Fibroblast of pulmonary artery (primary cell): ENCODE results near the gene SLC25A26.
A peak's percentile ranks its signal among the peaks of the same experiment; 100 is the strongest.

ENCODE experiments used
- DNase-seq: peaks from one replicate; pipeline ENCODE4 v3.0.0-alpha.2; 2010; ENCODE audit warnings: low read depth
- H3K4me3 ChIP-seq: replicated peaks from 2 replicates; pipeline ENCODE4 v1.5.1; 2011; ENCODE audit warnings: low read depth, mild to moderate bottlenecking, control low read depth, low read length, moderate library complexity
- TF ChIP-seq, protein P1 (sequence below): IDR thresholded peaks from 2 replicates; pipeline ENCODE4 v1.5.1; 2011; ENCODE audit warnings: mild to moderate bottlenecking, control low read depth, low read length, inconsistent platforms; ENCODE audit errors: missing control alignments

The SLC25A26 gene

DNA sequence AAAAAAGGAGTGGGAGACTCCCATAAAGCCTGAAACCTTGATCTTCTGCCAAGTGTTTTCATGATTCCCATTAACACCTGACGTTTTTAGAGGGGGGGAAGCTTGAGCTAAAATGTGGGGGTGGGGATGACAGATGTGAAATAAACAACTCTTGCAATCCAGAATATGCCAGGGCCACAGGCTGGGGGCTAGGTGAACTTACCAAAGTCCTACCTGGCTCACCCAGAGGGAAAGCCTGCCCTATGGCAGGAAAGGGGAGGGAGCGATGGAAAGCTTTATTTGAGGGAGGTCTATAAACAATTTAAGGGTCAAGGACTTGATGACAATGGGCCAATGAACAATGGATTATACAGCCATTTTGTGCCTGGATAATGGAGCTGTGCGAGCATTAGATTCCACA lies 171.7 kb downstream of the SLC25A26 start:
- H3K4me3 ChIP-seq, result no peak overlapping the region
- TF ChIP-seq, protein P1, sequence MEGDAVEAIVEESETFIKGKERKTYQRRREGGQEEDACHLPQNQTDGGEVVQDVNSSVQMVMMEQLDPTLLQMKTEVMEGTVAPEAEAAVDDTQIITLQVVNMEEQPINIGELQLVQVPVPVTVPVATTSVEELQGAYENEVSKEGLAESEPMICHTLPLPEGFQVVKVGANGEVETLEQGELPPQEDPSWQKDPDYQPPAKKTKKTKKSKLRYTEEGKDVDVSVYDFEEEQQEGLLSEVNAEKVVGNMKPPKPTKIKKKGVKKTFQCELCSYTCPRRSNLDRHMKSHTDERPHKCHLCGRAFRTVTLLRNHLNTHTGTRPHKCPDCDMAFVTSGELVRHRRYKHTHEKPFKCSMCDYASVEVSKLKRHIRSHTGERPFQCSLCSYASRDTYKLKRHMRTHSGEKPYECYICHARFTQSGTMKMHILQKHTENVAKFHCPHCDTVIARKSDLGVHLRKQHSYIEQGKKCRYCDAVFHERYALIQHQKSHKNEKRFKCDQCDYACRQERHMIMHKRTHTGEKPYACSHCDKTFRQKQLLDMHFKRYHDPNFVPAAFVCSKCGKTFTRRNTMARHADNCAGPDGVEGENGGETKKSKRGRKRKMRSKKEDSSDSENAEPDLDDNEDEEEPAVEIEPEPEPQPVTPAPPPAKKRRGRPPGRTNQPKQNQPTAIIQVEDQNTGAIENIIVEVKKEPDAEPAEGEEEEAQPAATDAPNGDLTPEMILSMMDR, result no peak

DNA sequence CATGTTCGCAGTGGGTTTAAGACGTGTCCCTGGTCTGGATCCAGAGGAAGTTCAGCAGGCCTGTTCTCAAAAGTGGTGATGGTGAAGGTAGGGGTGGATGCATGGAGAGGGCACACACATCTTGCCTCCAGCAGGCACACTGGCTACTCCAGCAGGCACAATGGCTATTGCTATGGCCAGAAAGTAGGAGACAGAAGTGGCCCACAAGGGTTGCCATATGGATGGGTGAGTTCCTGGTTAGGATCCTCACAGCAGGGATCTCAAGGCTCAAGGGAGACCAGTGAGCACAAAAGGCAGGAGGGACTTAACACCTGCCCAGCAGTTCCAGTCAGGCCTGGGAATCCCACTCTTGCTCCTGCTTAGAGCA lies 172.1 kb downstream of the SLC25A26 start:
- no peak overlapping the region for H3K4me3 ChIP-seq
- TF ChIP-seq, protein P1, result no peak
- DNase-seq, result no peak

More for the DNA sequence above, 171.7 kb downstream of the SLC25A26 start:
- no peak for DNase-seq

DNA sequence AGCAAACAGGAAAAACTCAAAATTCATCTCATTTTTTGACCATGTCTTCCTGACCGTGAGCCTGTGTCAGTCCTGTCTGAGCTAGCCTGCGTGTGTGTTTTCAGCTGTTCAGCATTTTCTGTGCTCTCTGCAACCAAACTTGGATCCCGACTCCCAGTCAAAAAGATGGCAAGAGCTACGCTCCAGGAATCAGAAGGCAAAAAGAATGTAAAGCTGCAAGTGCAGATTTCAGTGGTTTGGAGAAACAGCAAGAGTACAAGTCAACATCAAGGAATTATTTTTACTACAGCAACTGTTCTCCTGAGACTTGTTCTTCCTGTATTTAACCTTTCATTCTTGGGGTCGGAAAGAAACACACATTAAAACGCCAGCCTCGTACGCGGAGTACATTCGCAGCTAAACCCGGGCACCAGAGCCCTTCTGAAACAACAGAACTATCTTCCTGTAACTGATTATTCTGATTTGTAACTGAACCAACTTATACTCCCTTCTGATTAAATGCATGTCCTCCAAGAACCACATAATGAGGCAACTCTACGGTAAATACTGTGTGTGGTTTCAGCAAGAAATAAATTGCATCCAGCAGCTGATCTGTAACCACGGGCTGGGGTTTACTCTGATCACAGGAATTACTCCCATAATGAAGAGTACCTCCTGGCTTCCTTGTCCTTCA lies 172.7 kb downstream of the SLC25A26 start:
- H3K4me3 ChIP-seq, result no peak overlapping the region
- TF ChIP-seq, protein P1, result no peak
- DNase-seq, result peak; percentile 25

DNA sequence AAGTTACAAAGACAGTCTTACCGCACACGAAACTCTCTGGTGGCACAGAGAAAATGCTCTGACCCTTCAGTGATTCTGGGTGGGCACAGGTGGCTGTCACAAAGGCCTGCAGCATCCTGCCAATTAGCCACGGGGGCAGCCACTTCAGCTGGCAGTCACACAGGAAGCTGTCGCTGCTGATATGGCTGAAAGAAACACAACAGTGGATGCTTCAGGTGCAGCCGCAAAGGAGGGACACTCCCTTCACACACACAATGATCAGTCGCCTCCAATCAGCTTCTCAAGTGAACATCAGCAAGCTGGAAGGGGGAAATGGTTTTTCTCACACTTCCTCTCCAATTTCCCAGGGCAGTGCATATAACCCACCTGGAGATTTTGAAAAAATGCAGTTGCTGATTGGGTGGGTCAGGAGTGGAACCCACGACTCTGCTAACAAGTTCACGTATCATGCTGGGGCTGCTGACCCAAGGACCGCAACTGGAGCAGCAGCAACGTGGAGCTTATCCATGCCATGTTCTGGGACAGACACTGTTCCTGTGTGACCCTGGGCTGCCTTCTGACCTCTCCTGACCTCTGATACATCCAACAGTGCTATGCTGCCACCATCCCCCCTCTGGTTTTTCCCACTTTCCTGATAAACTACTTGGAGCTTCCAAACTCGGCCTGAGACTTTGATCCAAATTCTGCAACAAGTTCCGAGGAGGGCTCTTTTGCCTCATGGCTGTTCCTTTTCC lies 173.4 kb downstream of the SLC25A26 start:
- no peak for DNase-seq
- TF ChIP-seq, protein P1, result no peak
- no peak overlapping the region for H3K4me3 ChIP-seq

DNA sequence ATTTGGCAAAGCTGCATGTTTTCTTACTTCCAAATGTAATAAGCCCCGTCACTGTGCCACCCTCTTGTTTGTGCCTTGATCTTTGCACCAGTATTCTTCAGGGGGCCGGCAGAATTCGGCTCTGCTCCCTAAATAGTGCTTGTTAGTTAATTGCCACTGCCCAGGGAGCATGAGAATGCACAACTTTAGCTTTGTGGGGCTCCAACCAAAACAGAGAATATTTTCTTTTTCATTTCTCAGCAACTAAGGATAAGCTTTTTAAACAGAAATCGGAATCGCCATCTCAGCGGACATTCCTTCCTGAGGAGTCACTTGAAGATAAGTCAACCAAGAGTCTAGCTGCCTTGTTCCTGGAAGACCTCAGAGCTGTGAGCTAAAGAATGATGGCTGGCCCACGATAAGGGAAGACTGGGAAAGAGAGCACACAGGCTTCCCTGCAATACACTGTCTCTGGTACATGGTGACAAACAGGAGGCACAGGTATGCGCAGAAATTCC lies 174.0 kb downstream of the SLC25A26 start:
- TF ChIP-seq, protein P1, result no peak
- peak; percentile 55 for DNase-seq
- H3K4me3 ChIP-seq, result no peak overlapping the region

DNA sequence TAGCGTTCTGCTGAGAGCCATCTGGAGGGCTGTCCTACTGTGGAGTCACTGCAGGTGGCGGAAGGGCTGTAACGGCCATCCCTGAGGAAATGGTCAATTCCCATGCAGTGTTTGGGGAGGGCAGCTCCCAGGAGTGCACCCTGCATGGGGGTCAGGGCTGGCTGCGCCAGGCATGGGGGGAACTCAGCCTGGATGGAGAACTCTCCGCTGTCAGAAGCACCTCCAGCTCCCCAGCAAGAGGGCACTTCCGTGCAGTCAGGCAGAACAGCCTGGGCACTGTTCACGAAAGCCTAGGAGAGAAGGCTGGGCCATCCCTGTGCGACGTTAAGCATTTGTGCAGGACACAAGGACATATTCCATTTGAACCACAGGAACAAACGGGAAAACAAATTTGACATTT lies 174.8 kb downstream of the SLC25A26 start:
- H3K4me3 ChIP-seq, result no peak overlapping the region
- no peak for DNase-seq
- TF ChIP-seq, protein P1, result no peak
